Measurements from ENCODE around the gene HESX1. TPM values are rescaled to one million over a fixed set of nuclear protein-coding genes. Genes with fewer than 3 reads are reported as not detected.
A peak's percentile ranks its signal among the peaks of the same experiment; 100 is the strongest.

HESX1 gene
- total RNA-seq, 2 donors from 2014 or later: 0.65 to 0.71 TPM

- Mint-ChIP-seq H3K36me3 (ENCODE audit: low read depth) (no peaks in the 10 kb centered on the region), H3K27me3 (peaks cover 36% of the 10 kb centered on the region), H3K4me3 (no peak overlapping the region), H3K27ac (no peak overlapping the region), H3K4me1 (peaks cover 10% of the 10 kb centered on the region), H3K9me3 (no peaks in the 10 kb centered on the region)
- ATAC-seq (replicated peaks): no peak
Observed at GRCh38 chr3:57160765-57161538, 38.8 kb downstream of the HESX1 start.

GRCh38 chr3:57160076-57160764 is 39.6 kb downstream of the HESX1 start:
- no peak for ATAC-seq (replicated peaks)
- H3K4me1 Mint-ChIP-seq: peaks cover 10% of the 10 kb centered on the region
- H3K4me3 Mint-ChIP-seq: no peak overlapping the region
- no peak overlapping the region for H3K27ac Mint-ChIP-seq
- H3K9me3 Mint-ChIP-seq: no peaks in the 10 kb centered on the region
- no peaks in the 10 kb centered on the region for H3K36me3 Mint-ChIP-seq (ENCODE audit: low read depth)
- peaks cover 29% of the 10 kb centered on the region for H3K27me3 Mint-ChIP-seq

- no peak for ATAC-seq (replicated peaks)
- peaks cover 25% of the 10 kb centered on the region for H3K27me3 Mint-ChIP-seq
- H3K27ac Mint-ChIP-seq: peak overlapping the region; percentile 41
- no peaks in the 10 kb centered on the region for H3K9me3 Mint-ChIP-seq
- peak overlapping the region; percentile 34 for H3K4me3 Mint-ChIP-seq
- H3K4me1 Mint-ChIP-seq: peaks cover 10% of the 10 kb centered on the region
- H3K36me3 Mint-ChIP-seq (ENCODE audit: low read depth): no peaks in the 10 kb centered on the region
Observed at GRCh38 chr3:57158813-57159738, 40.7 kb downstream of the HESX1 start.

GRCh38 chr3:57158325-57158724 is 41.5 kb downstream of the HESX1 start:
- peaks cover 10% of the 10 kb centered on the region for H3K4me1 Mint-ChIP-seq
- no peaks in the 10 kb centered on the region for H3K9me3 Mint-ChIP-seq

GRCh38 chr3:57157545-57157944 is 42.2 kb downstream of the HESX1 start:
- Mint-ChIP-seq H3K27ac (no peak overlapping the region), H3K9me3 (no peaks in the 10 kb centered on the region), H3K4me3 (no peak overlapping the region), H3K4me1 (peaks cover 6% of the 10 kb centered on the region), H3K27me3 (peaks cover 18% of the 10 kb centered on the region), H3K36me3 (ENCODE audit: low read depth) (no peaks in the 10 kb centered on the region)
- no peak for ATAC-seq (replicated peaks)

More at GRCh38 chr3:57158325-57158724, 41.5 kb downstream of the HESX1 start:
- H3K36me3 Mint-ChIP-seq (ENCODE audit: low read depth): no peaks in the 10 kb centered on the region
- no peak overlapping the region for H3K27ac Mint-ChIP-seq
- H3K27me3 Mint-ChIP-seq: peaks cover 25% of the 10 kb centered on the region
- H3K4me3 Mint-ChIP-seq: no peak overlapping the region
- no peak for ATAC-seq (replicated peaks)

GRCh38 chr3:57155310-57155643 is 44.5 kb downstream of the HESX1 start:
- H3K9me3 Mint-ChIP-seq: no peaks in the 10 kb centered on the region
- no peak overlapping the region for H3K4me3 Mint-ChIP-seq
- no peak for ATAC-seq (replicated peaks)
- H3K27ac Mint-ChIP-seq: no peak overlapping the region
- peaks cover 6% of the 10 kb centered on the region for H3K4me1 Mint-ChIP-seq
- peaks cover 21% of the 10 kb centered on the region for H3K27me3 Mint-ChIP-seq
- no peaks in the 10 kb centered on the region for H3K36me3 Mint-ChIP-seq (ENCODE audit: low read depth)

- Mint-ChIP-seq H3K36me3 (ENCODE audit: low read depth) (no peaks in the 10 kb centered on the region), H3K9me3 (no peaks in the 10 kb centered on the region), H3K27me3 (peaks cover 22% of the 10 kb centered on the region), H3K27ac (no peak overlapping the region), H3K4me3 (no peak overlapping the region), H3K4me1 (peaks cover 6% of the 10 kb centered on the region)
- ATAC-seq (replicated peaks): no peak
Observed at GRCh38 chr3:57154470-57155309, 45.1 kb downstream of the HESX1 start.

GRCh38 chr3:57152151-57153143 is 47.3 kb downstream of the HESX1 start:
- no peaks in the 10 kb centered on the region for H3K4me1 Mint-ChIP-seq
- no peak overlapping the region for H3K27ac Mint-ChIP-seq
- no peaks in the 10 kb centered on the region for H3K36me3 Mint-ChIP-seq (ENCODE audit: low read depth)
- H3K4me3 Mint-ChIP-seq: no peak overlapping the region
- ATAC-seq (replicated peaks): no peak
- H3K9me3 Mint-ChIP-seq: no peaks in the 10 kb centered on the region
- peaks cover 22% of the 10 kb centered on the region for H3K27me3 Mint-ChIP-seq

GRCh38 chr3:57151749-57152148 is 48.0 kb downstream of the HESX1 start:
- H3K27me3 Mint-ChIP-seq: peaks cover 20% of the 10 kb centered on the region
- no peaks in the 10 kb centered on the region for H3K4me1 Mint-ChIP-seq
- ATAC-seq (replicated peaks): no peak
- no peaks in the 10 kb centered on the region for H3K9me3 Mint-ChIP-seq
- no peak overlapping the region for H3K4me3 Mint-ChIP-seq
- H3K36me3 Mint-ChIP-seq (ENCODE audit: low read depth): no peaks in the 10 kb centered on the region
- no peak overlapping the region for H3K27ac Mint-ChIP-seq

GRCh38 chr3:57151021-57151449 is 48.7 kb downstream of the HESX1 start:
- H3K9me3 Mint-ChIP-seq: no peaks in the 10 kb centered on the region
- no peak overlapping the region for H3K27ac Mint-ChIP-seq
- H3K4me3 Mint-ChIP-seq: no peak overlapping the region
- no peak for ATAC-seq (replicated peaks)
- no peaks in the 10 kb centered on the region for H3K4me1 Mint-ChIP-seq
- no peaks in the 10 kb centered on the region for H3K36me3 Mint-ChIP-seq (ENCODE audit: low read depth)
- H3K27me3 Mint-ChIP-seq: peaks cover 17% of the 10 kb centered on the region

- no peaks in the 10 kb centered on the region for H3K4me1 Mint-ChIP-seq
- H3K36me3 Mint-ChIP-seq (ENCODE audit: low read depth): no peaks in the 10 kb centered on the region
- H3K9me3 Mint-ChIP-seq: no peaks in the 10 kb centered on the region
- ATAC-seq (replicated peaks): no peak
- H3K27ac Mint-ChIP-seq: no peak overlapping the region
- peaks cover 18% of the 10 kb centered on the region for H3K27me3 Mint-ChIP-seq
- no peak overlapping the region for H3K4me3 Mint-ChIP-seq
Observed at GRCh38 chr3:57150113-57150581, 49.6 kb downstream of the HESX1 start.
